Bronchial epithelial cell (primary cell): ENCODE measurements around the gene ARL17A. TPM values are rescaled to one million over a fixed set of nuclear protein-coding genes. Genes with fewer than 3 reads are reported as not detected.
A peak's percentile ranks its signal among the peaks of the same experiment; 100 is the strongest.
"Not testable (repeated sequence)": the region's sequence is repeated elsewhere in the genome, so short reads cannot be mapped to it uniquely, and the experiment has no call there.

Experiments used
- DNase-seq: peaks from one replicate; pipeline ENCODE4 v3.0.0-alpha.2; 2010; ENCODE audit warnings: low read depth
- FAIRE-seq: peaks from 2 replicates; lab custom pipeline; 2011; peaks lifted over from hg19 to GRCh38; lab: Jason Lieb, UNC
- H3K27me3 ChIP-seq: 2 replicates; pipeline ENCODE4 v1.5.1; 2011; ENCODE audit warnings: low read length; ENCODE audit not compliant: control insufficient read depth, insufficient read depth
- H3K36me3 ChIP-seq: 2 replicates; pipeline ENCODE4 v1.5.1; 2011; ENCODE audit warnings: low read length; ENCODE audit not compliant: control insufficient read depth, insufficient read depth
- H3K4me3 ChIP-seq: 2 replicates; pipeline ENCODE4 v1.5.1; 2011; ENCODE audit warnings: mild to moderate bottlenecking, low read depth, low read length, control low read depth
- total RNA-seq: library from RNA; depleted of rRNA; stranded (reverse); fragments of >200 nt; gene quantifications from 2 replicates; pipeline ENCODE4 v1.2.1, GENCODE V29; 2014

The ARL17A gene
- total RNA-seq, 1 donor from 2014 or later = 2.9 TPM

DNA sequence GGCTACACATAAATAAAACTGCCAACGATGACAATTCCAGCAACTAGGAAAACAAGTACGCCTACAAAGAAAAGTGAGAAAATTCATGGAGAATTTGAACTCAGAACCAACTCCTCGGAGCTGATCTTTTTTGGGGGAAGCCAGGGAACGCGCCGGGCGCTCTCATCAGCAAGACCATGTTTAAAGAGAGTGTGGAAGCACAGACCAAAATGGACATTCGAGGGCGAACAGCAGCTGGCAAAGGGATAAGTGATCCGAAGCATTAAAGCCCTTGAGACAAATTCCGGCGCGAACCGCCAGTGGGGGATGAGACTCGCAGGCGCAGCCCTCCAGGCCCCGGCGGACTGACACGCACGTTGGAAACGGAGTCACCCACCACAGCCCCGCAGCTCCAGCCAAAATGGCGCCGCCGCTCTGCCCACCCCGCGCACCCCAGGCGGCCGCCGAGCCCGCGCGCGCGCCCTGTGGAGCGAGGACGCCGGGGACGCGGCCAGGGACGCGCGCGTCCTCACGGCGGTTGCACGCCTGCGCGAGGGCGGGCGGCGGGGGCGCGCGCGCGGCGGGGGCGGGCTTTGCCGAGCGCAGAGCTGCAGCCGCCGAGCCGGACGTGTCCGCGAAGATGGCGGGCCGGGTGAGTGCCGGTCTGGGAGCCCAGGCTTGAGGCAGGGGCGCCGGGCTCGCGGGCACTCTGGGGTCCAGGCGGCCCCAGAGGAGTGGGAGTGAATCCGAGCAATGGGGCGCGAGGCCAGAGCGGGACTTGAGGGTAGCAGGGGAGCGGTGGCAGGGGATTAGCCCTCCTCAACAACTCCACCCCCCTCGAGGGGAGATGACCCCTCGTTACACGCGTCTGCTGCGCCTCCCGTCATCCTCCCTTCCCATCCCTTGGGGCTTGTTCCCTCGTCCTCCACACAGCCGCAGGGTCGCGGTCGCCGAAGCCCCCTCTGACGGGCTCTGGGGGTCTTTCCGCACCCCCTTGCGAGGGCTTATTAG is 11.0 kb upstream of the ARL17A start, which contains the start of gene NSF:
Gene NSF (plus strand): TSS at position 513 of the 990 bp plus-strand sequence. CDS start 107 bp downstream, at position 620.
- not testable (repeated sequence) for DNase-seq, H3K36me3 ChIP-seq, H3K27me3 ChIP-seq, FAIRE-seq, H3K4me3 ChIP-seq

DNA sequence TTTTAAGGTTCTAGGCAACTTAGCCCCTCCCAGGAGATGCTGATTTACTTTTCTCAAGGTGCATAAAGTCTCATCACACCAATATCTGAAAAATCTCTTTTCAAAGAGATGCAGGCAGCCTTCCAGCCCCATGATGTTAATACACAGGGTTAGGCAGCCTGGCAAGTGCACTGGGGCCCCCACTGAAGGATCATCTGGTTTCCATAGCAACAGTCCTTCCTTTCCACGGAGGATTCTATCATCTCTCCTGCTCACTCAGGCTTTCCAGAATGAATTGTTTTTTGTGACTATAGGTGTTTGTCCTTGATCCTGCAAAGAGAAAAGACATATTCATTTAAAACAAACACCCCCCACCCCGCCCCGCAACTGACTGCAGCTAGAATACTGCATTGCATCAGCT is 6.0 kb upstream of the ARL17A start:
- not testable (repeated sequence) for H3K27me3 ChIP-seq, DNase-seq, H3K4me3 ChIP-seq, H3K36me3 ChIP-seq
- peak; percentile 85 for FAIRE-seq

DNA sequence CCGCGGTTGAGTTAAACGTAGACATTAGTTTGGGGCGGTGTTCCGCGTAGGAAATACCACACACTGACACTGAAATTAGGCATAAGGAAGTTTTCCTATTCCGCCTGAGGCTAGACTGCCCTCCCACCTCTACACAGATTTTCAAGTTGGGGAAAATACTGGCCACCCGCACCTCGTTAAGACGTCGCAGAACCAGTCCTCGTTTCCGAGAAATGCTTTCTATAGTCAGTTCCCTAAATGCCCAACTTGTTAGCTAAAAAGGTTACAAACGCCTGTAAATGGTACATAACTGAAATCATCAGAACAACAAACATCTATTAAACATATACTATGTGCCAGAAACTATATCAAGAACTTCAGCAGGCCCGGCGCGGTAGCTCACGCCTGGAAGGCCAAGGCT is 591 bp upstream of the ARL17A start:
- FAIRE-seq, H3K4me3 ChIP-seq, H3K36me3 ChIP-seq, DNase-seq, H3K27me3 ChIP-seq: not testable (repeated sequence)

DNA sequence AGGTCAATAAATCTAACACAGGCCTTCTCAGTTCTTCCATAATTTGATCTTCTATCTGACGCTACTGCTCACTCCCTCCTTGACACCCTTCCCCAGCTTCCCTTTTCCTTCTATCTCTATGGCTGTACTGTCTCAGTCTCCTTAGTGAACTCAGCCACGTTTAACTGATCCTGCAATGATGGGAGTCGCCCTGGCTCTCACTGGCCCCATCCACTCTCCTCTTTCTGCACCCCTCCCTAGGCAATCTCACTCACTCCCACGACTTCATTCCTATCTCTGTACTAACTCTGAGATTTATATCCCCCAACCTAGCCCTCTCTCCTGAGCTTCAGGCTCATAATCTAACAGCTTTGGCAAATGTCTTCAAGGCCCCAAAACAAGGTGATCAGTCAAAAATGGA is 7.7 kb downstream of the ARL17A start:
- not testable (repeated sequence) for H3K36me3 ChIP-seq, H3K4me3 ChIP-seq, H3K27me3 ChIP-seq, DNase-seq
- FAIRE-seq = peak; percentile 90

DNA sequence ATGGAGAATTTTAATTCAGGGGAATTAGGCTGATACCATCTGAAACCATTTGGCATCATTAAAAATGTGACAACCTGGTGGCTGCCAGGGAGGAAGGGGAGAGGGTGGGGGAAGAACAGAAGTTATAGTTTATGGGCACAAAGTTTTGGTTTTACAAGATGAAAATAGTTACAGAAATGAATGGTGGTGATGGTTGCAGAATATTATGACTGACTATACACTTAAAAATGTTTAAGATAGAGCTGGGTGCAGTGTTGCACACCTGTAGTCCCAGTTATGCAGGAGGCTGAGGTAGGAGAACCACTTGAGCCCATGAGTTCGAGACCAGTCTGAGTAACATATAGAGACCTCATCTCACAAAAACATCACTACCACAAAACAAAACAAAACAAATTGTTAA is 12.5 kb downstream of the ARL17A start:
- H3K27me3 ChIP-seq, FAIRE-seq, H3K4me3 ChIP-seq, DNase-seq, H3K36me3 ChIP-seq: not testable (repeated sequence)

DNA sequence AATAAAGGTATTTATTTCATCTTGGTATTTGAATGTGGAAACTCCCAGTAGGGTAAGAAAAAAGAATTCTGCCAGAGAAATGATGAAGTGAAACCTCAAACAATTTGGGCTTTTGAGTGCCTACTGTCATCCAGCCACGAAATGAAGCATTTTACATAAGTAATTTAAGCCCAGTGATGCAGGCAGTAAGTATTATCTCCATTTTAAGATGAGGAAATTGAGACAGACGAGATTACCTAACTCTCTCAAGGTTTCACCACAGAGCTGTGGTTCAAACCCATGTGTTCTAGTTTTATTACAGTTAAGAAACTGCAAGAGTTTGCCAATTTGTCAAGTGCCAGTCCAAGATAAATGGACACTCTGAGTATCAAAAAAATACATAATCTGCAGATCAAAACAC is 13.2 kb downstream of the ARL17A start:
- not testable (repeated sequence) for H3K36me3 ChIP-seq, FAIRE-seq

DNA sequence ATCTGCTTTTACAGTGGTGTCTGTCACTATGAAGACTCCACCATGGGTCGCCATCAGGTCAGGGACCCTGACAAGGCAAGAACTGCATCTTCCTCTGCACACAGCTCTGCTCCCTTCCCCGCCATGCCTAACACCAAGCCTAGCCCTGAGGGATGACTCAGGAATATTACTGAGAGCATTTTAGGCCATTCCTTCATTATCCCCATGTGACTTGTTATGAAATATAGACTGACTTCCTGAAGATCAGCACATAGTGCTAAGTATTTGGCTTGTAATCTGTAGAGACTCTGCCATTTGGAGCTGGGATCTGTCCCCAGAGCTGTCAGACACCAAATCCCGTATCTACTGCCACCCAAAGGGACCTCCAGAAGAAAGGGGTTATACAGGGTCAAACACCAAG is 19.4 kb downstream of the ARL17A start:
- H3K4me3 ChIP-seq, FAIRE-seq: not testable (repeated sequence)

More for the DNA sequence above, 13.2 kb downstream of the ARL17A start:
- not testable (repeated sequence) for DNase-seq, H3K4me3 ChIP-seq, H3K27me3 ChIP-seq

DNA sequence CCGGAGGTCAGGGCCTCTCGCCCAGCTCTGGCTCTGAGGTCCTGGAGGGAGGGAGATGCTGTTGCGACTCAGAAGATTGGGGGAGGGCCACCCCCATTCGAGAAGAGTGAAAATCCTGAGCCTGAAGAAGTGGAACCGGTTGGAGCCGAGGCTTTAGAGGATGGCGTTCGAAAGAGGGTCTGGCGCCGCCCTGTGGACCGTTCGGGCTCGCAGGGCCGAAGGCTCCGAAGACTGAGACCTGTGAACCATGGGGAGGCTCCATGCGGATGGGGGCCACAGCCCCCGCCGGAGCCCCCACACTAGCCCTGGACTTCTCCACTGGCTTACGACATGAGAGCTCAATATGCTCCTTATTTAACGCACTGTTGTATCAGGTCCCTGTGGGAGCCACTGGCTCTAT is 20.3 kb downstream of the ARL17A start:
- DNase-seq, H3K4me3 ChIP-seq, H3K27me3 ChIP-seq, FAIRE-seq, H3K36me3 ChIP-seq: not testable (repeated sequence)

More for the DNA sequence above, 19.4 kb downstream of the ARL17A start:
- DNase-seq, H3K36me3 ChIP-seq, H3K27me3 ChIP-seq: not testable (repeated sequence)

DNA sequence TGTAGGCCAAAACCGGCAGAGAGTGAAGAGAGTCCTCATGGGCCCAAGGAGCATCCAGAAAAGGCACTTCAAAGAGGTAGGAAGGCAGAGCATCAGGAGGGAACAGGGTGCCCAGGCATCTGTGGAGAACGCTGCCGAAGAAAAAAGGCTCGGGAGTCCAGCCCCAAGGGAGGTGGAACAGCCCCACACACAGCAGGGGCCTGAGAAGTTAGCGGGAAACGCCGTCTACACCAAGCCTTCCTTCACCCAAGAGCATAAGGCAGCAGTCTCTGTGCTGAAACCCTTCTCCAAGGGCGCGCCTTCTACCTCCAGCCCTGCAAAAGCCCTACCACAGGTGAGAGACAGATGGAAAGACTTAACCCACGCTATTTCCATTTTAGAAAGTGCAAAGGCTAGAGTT is 30.9 kb downstream of the ARL17A start:
- H3K4me3 ChIP-seq, H3K27me3 ChIP-seq, FAIRE-seq, H3K36me3 ChIP-seq, DNase-seq: not testable (repeated sequence)

DNA sequence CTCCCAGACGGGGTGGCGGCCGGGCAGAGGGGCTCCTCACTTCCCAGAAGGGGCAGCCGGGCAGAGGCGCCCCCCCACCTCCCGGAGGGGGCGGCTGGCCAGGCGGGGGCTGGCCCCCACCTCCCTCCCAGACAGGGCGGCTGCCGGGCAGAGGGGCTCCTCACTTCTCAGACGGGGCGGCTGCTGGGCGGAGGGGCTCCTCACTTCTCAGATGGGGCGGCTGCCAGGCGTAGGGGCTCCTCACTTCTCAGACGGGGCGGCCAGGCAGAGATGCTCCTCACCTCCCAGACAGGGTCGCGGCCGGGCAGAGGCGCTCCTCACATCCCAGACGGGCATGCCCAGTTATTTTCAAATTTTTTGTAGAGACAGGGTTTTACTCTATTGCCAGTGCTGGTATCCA is 44.8 kb downstream of the ARL17A start:
- not testable (repeated sequence) for H3K27me3 ChIP-seq, H3K36me3 ChIP-seq, FAIRE-seq, DNase-seq, H3K4me3 ChIP-seq

DNA sequence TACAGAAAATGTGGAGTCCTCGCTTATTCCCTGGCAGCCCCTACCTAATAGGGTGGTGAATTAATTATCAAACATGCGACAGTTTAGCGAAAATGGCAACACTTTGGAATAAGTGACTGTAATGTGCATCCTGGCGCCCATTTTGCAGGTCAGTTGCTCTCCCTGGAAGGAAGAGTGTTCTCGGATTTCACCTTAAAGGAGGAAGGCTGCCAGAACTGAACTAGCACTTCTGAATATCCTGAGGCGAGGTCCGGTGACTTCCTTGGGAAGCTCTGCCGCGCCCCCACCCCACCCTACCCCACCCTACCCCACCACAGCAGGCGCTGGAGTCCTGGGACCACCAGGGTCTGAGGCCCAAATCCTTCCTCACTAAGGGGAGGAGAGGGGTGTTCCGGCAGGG is 67.3 kb downstream of the ARL17A start, which contains the start of gene LRRC37A2:
Gene LRRC37A2 (plus strand): TSS at position 301 of the 400 bp plus-strand sequence. CDS start 245 bp downstream, outside the sequence.
- H3K4me3 ChIP-seq, DNase-seq, FAIRE-seq, H3K27me3 ChIP-seq, H3K36me3 ChIP-seq: not testable (repeated sequence)

DNA sequence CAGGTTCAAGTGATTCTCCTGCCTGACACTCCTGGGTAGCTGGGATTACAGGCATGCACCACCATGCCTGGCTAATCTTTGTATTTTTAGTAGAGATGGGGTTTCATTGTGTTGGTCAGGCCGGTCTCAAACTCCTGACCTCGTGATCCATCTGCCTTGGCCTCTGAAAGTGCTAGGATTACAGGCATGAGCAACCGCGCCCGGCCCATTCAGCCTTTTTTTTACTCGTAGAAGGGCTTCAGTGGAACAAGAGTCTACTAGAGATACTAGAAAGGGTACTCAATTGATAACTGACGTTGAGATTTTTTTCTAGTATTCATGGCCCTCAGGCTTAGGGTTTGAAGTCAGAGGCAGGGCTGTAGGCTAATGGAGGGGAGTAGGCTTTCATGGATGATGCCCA is 73.6 kb downstream of the ARL17A start:
- not testable (repeated sequence) for H3K4me3 ChIP-seq, FAIRE-seq, H3K36me3 ChIP-seq, H3K27me3 ChIP-seq, DNase-seq

DNA sequence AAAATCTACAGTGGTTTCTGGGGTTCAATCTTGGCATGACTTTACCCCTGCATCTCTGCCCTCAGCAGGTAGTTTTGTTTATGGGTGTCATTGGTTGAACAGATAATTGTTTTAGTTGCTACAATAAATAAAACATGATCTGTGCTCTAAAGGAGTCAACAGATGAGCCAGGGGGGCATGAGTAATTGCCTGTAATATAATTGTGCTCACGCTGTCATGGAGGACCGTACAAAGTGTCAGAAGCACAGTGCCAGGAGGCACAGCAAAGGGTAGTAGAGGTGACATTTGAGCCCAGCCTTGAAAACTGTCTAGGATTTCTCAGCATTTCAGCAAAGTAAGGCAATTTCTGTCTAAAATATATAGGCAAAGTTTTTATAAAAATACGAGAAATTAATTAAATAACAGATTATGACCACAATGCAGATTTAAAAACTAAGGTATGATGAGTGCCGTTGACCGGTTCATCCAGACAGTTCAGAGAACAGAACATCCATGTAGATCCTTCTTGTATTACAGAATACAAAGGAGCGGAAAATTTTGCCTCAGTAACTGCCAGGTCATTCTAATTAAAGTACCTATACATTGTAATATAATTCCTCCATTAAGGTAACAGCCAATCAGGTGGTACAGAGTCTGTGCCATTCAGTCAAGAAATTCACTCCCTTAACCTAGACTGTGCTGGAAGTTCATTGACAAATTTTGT is 79.9 kb downstream of the ARL17A start:
- not testable (repeated sequence) for H3K27me3 ChIP-seq, H3K4me3 ChIP-seq, FAIRE-seq, H3K36me3 ChIP-seq, DNase-seq

DNA sequence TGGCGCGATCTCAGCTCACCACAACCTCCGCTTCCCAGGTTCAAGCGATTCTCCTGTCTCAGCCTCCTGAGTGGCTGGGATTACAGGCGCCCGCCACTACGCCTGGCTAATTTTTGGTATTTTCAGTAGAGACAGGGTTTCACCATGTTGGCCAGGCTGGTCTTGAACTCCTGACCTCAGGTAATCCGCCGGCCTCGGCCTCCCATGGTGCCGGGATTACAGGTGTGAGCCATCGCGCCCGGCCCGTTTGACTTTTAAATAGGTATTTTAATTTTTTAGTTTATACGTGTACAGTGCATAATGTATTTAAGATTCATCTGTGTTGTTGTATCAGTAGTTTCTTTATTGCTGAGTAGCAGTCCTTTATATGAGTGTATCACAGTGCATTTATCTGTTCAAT is 87.5 kb downstream of the ARL17A start:
- DNase-seq, H3K4me3 ChIP-seq, FAIRE-seq, H3K27me3 ChIP-seq, H3K36me3 ChIP-seq: not testable (repeated sequence)
